HEK293T (cell line): ENCODE data around the gene ZC3H12D.

Experiments
- CTCF ChIA-PET: fragments of 350-600 bp; formaldehyde crosslinking; extraction: SDS; loops from one replicate; lab custom pipeline; 2021; ENCODE audit warnings: antibody characterized with exemption, inconsistent platforms; lab: Yijun Ruan, JAX
- POLR2A ChIA-PET: fragments of 350-600 bp; formaldehyde crosslinking; extraction: SDS; loops from one replicate; lab custom pipeline; 2020; ENCODE audit warnings: antibody characterized with exemption, inconsistent platforms; lab: Yijun Ruan, JAX
- DNase-seq: peaks from one replicate; pipeline ENCODE4 v3.0.0; 2012; ENCODE audit warnings: mixed read lengths; ENCODE audit errors: extremely low spot score
- ARNT ChIP-seq: fragments of 450-650 bp; IDR thresholded peaks from 2 replicates; pipeline ENCODE4 v1.6.1; 2017; ENCODE audit warnings: mild to moderate bottlenecking
- BHLHE40 ChIP-seq: fragments of 450-650 bp; IDR thresholded peaks from 2 replicates; pipeline ENCODE4 v1.6.1; 2016; ENCODE audit warnings: mild to moderate bottlenecking, moderate library complexity, borderline replicate concordance
- CTBP1 ChIP-seq: fragments of 450-650 bp; IDR thresholded peaks from 2 replicates; pipeline ENCODE4 v1.6.1; 2016; ENCODE audit warnings: borderline replicate concordance
- ELF4 ChIP-seq: fragments of 450-650 bp; IDR thresholded peaks from 2 replicates; pipeline ENCODE4 v1.6.1; 2017; ENCODE audit warnings: antibody characterized with exemption
- FOXA1 ChIP-seq: fragments of 450-650 bp; IDR thresholded peaks from 2 replicates; pipeline ENCODE4 v1.6.1; 2016; ENCODE audit warnings: mild to moderate bottlenecking
- FOXK2 ChIP-seq: fragments of 450-650 bp; IDR thresholded peaks from 2 replicates; pipeline ENCODE4 v1.6.1; 2016; ENCODE audit warnings: mild to moderate bottlenecking
- FOXM1 ChIP-seq: fragments of 450-650 bp; IDR thresholded peaks from 2 replicates; pipeline ENCODE4 v1.6.1; 2017; ENCODE audit warnings: mild to moderate bottlenecking, borderline replicate concordance
- HDGF ChIP-seq: fragments of 450-650 bp; IDR thresholded peaks from 2 replicates; pipeline ENCODE4 v1.6.1; 2017; ENCODE audit warnings: antibody characterized with exemption, borderline replicate concordance
- L3MBTL2 ChIP-seq: fragments of 450-650 bp; conservative IDR thresholded peaks from 2 replicates; pipeline ENCODE4 v1.6.1; 2016; ENCODE audit warnings: mild to moderate bottlenecking
- LEF1 ChIP-seq: fragments of 450-650 bp; IDR thresholded peaks from 2 replicates; pipeline ENCODE4 v1.6.1; 2017; ENCODE audit warnings: mild to moderate bottlenecking, borderline replicate concordance
- NFRKB ChIP-seq: fragments of 450-650 bp; IDR thresholded peaks from 2 replicates; pipeline ENCODE4 v1.6.1; 2016; ENCODE audit warnings: mild to moderate bottlenecking, moderate library complexity
- SP1 ChIP-seq: fragments of 450-650 bp; IDR thresholded peaks from 2 replicates; pipeline ENCODE4 v1.6.1; 2017
- SUZ12 ChIP-seq: fragments of 450-650 bp; IDR thresholded peaks from 2 replicates; pipeline ENCODE4 v1.6.1; 2016; ENCODE audit warnings: mild to moderate bottlenecking
- TARDBP ChIP-seq: fragments of 450-650 bp; IDR thresholded peaks from 2 replicates; pipeline ENCODE4 v1.6.1; 2016
- ZNF384 ChIP-seq: fragments of 450-650 bp; IDR thresholded peaks from 2 replicates; pipeline ENCODE4 v1.6.1; 2016
- TF ChIP-seq, protein P1 (sequence below): fragments of 450-650 bp; IDR thresholded peaks from 2 replicates; pipeline ENCODE4 v1.6.1; 2016

ZC3H12D gene

DNA sequence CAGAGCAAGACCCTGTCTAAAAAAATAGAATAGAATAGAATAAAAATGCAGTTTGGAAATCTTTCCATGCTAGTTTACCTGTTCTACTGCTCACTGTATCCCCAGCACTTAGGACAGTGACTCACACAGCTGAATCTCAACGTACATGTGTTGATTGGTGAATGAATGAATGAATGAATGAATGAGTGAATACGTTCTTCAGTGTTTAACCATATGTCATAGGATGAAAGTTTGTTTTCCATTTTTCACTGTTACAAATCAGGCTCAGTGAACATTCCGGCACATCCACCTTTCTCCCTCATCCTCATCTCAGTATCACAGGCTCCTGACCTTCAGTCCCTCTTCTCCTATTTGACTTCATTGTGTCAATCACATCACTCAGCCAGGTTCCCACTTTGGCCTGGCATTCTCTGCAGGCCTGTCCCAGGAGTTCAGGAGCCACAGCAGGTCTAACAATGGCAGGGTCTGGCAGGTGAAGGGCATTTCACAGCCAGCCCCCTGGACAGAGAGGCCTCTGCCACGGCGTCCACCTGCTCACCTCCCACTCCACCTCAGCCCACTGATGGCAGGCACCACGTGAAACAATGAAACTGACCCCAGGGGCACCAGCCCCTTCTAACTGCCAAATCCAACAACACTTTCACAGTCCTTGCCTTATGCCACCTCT is 7.9 kb downstream of the ZC3H12D start:
- ChIA-PET POLR2A (no interaction called here), CTCF (no interaction called here)
- no peak for DNase-seq
- TF ChIP-seq HDGF, result no peak
- TF ChIP-seq, protein P1, sequence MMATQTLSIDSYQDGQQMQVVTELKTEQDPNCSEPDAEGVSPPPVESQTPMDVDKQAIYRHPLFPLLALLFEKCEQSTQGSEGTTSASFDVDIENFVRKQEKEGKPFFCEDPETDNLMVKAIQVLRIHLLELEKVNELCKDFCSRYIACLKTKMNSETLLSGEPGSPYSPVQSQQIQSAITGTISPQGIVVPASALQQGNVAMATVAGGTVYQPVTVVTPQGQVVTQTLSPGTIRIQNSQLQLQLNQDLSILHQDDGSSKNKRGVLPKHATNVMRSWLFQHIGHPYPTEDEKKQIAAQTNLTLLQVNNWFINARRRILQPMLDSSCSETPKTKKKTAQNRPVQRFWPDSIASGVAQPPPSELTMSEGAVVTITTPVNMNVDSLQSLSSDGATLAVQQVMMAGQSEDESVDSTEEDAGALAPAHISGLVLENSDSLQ, result peak; percentile 27; the same call in 1 of the 2 replicates
- TF ChIP-seq ZNF384, result no peak

DNA sequence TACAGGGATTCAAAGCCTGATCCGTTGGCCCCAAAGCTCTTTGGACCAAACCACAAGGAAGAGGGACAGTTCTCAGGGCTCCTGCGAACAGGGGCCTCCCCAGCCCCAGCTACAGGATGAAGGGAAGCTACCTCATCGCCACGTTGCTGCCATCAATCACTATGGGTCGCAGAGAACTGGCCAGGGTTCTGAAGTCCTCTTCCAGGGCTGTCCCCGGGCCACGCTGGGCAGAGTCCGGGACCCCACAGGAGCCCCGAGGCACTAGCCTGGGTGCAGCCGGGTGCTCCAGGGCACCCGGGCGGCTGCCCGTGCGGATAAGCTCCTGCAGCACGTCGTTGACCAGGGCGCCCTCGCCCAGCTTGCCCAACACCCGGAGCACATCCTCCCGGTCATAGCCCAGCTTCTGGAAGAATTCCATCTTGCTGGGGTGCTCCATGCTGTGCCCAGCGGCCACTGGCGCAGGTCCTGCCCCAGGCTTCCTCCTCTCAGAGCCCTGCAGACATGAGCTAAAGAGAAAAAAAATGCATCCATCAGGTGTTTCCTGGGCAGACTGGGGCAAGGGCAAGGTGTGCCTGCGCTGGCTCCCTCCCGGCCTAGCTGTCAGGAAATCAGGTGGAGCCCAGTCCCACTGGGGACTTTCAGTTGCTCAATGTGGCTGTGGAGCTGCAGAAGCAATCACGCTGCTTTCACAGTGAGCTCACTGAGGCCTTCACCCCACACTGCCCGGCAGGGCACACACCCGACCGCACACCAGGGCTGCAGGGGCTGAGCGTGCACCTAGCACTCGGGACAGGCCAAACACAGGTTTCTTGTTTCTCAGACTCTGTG is 10.5 kb downstream of the ZC3H12D start:
- ChIA-PET CTCF (interaction anchor here (0.6 to 1.4 kb wide), 3 partner anchors 9 to 39 kb away, joined by 3 read pairs; no protein-coding TSS in a partner anchor), POLR2A (interaction anchor here (1.3 kb wide), 1 partner anchor 9 kb away, joined by 4 read pairs; no protein-coding TSS in a partner anchor)
- no peak for DNase-seq
- TF ChIP-seq SUZ12 (no peak), BHLHE40 (no peak), FOXM1 (no peak), LEF1 (no peak), HDGF (no peak), L3MBTL2 (no peak), TARDBP (no peak), ZNF384 (no peak), FOXA1 (no peak), SP1 (no peak), ARNT (no peak), NFRKB (no peak), CTBP1 (no peak), FOXK2 (no peak), ELF4 (no peak)
- TF ChIP-seq, protein P1, result no peak

DNA sequence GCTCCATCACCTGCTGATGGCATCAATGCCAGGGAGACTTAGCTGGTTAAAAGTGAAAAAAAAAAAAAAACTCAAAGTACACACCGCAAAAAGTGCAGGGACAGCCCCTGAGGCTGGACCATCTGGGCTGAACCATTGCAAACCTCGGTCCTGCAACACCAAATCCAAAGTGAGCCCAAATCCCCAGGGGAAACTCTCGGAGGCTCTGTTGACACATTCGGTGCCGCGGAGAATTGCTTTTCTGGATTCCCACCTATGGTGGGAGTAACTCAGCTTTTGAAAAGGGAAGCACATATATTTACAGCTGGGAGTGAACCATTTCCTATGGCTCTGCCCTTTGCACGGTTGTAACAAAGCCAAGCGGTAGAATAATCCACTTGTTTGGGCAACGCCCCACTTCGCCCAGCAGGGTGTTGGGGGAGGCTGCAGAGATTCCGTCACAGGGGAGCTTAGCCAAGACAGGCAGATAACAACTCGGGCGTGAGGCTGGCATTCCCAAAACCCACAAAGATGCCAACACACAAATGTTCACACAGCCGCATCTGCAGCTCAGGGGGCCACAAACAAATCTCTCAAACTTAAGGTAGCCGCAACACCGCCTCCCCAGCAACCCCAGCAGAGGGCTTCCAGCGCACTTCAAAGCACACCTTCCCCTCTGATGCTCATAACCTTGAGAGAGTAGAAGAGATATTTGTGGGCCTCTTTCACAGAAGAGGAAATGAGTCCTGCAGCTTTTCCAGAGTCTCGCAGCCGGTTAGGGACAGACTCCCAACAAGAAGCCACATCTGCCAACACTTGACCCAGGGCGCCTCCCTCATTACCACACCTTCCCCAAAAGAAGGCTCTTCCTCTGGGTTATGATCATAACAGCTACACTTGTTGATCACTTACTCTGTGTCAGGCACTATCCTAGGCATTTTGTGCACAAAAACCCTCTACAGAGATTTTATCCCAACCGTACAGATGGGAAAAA is 11.4 kb downstream of the ZC3H12D start:
- ChIA-PET POLR2A (interaction anchor here (1.3 kb wide), 1 partner anchor 10 kb away, joined by 4 read pairs; no protein-coding TSS in a partner anchor), CTCF (interaction anchor here (0.6 to 1.4 kb wide), 4 partner anchors 10 to 40 kb away, joined by 3 to 4 read pairs (median 3); no protein-coding TSS in a partner anchor)
- DNase-seq, result peak; percentile 58
- TF ChIP-seq ELF4 (no peak), SUZ12 (no peak), L3MBTL2 (no peak), TARDBP (no peak), FOXK2 (no peak), BHLHE40 (no peak), HDGF (no peak), ARNT (no peak), FOXM1 (no peak), ZNF384 (no peak)
- TF ChIP-seq, protein P1, result no peak

DNA sequence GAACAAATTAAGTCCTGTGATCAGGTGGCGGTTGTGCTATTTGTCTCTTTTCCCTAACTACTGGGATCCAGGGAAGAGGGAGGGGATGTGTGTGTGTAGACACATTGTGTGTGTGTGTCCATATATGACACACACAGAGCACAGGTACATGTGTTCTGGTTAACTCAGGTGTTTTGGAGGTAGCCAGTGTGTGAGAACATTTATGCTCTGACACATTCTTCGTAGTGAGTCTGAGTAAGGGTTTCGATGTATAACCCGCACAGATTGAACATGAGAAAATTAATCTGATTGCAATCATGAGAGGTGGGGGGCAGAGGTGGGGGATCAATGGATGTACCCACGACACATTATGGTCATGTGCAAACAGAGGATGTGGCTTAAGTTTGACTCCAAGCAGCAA is 12.6 kb downstream of the ZC3H12D start:
- ChIA-PET CTCF (no interaction called here), POLR2A (no interaction called here)
- TF ChIP-seq, protein P1, result no peak
- TF ChIP-seq SUZ12, result no peak
- no peak for TF ChIP-seq FOXK2
- TF ChIP-seq HDGF, result no peak
- no peak for DNase-seq

DNA sequence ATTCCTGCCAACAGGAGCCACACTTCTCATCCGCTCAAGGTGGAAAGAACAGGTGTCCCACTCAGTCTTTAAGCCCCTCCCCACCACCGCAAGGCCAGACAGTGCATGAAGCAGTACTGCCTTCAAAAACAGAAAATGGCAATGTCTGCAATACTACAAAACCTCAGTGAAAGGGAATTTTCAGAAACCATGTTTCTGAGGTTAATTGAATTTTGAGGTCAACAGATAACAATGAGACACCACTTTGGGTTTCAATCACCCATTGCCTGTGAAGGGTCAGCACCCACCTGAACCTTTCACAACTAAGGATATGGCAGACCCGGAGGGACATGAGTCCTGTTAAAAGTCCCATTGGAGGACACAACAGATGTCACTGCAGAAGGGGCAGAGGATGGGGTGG is 13.0 kb downstream of the ZC3H12D start:
- ChIA-PET CTCF (no interaction called here), POLR2A (no interaction called here)

More for the DNA sequence above, 13.0 kb downstream of the ZC3H12D start:
- TF ChIP-seq SUZ12, result no peak
- DNase-seq, result no peak
